ENCODE data around the gene HTN3. TPM values are rescaled to one million over a fixed set of nuclear protein-coding genes. Genes with fewer than 3 reads are reported as not detected.
"Not testable (repeated sequence)": the region's sequence is repeated elsewhere in the genome, so short reads cannot be mapped to it uniquely, and the experiment has no call there.

The HTN3 gene
- total RNA-seq = not detected

- intact Hi-C loops (cut with micrococcal nuclease); ATAC-seq; H3K27ac Mint-ChIP-seq; H3K27me3 Mint-ChIP-seq; H3K9me3 Mint-ChIP-seq; POLR2A ChIA-PET; H3K36me3 Mint-ChIP-seq (ENCODE audit: low read depth); CTCF ChIA-PET; H3K4me1 Mint-ChIP-seq (ENCODE audit: low read depth); H3K4me3 Mint-ChIP-seq; DNase-seq: not testable (repeated sequence)
These were observed at the start of gene HTN3 for GRCh38 chr4:70028159-70028558. TSS of gene HTN3 (plus strand) at chr4:70028459. CDS start at chr4:70030741, 2,282 bp downstream.

- Mint-ChIP-seq H3K27me3 (no peaks in the 10 kb centered on the region), H3K4me1 (ENCODE audit: low read depth) (no peaks in the 10 kb centered on the region), H3K36me3 (ENCODE audit: low read depth) (no peaks in the 10 kb centered on the region), H3K4me3 (no peak overlapping the region), H3K9me3 (no peaks in the 10 kb centered on the region), H3K27ac (no peak overlapping the region)
- DNase-seq = no peak
- no peak for ATAC-seq
- ChIA-PET POLR2A (no interaction called here), CTCF (no interaction called here)
- intact Hi-C loops (cut with micrococcal nuclease) = no loop called here
- no peak for TF ChIP-seq CTCF (IDR thresholded peaks at IDR 0.05)
These were observed 44.2 kb upstream of the HTN3 start for GRCh38 chr4:69984030-69984443.

GRCh38 chr4:69986663-69987062 is 41.6 kb upstream of the HTN3 start:
- CTCF ChIA-PET = no interaction called here
- no peak for ATAC-seq
- no peak for TF ChIP-seq CTCF (IDR thresholded peaks at IDR 0.05)
- intact Hi-C loops (cut with micrococcal nuclease) = no loop called here
- no peaks in the 10 kb centered on the region for H3K9me3 Mint-ChIP-seq
- POLR2A ChIA-PET = no interaction called here
- DNase-seq = no peak
- no peaks in the 10 kb centered on the region for H3K4me1 Mint-ChIP-seq (ENCODE audit: low read depth)
- H3K4me3 Mint-ChIP-seq = no peak overlapping the region
- no peaks in the 10 kb centered on the region for H3K27me3 Mint-ChIP-seq
- no peak overlapping the region for H3K27ac Mint-ChIP-seq
- no peaks in the 10 kb centered on the region for H3K36me3 Mint-ChIP-seq (ENCODE audit: low read depth)

GRCh38 chr4:69991016-69991415 is 37.2 kb upstream of the HTN3 start:
- no peaks in the 10 kb centered on the region for H3K27me3 Mint-ChIP-seq
- no peak for TF ChIP-seq CTCF (IDR thresholded peaks at IDR 0.05)
- ATAC-seq (no peak), DNase-seq (no peak)
- CTCF ChIA-PET = no interaction called here
- no peaks in the 10 kb centered on the region for H3K9me3 Mint-ChIP-seq
- H3K4me1 Mint-ChIP-seq (ENCODE audit: low read depth) = no peaks in the 10 kb centered on the region
- intact Hi-C loops (cut with micrococcal nuclease) = no loop called here
- POLR2A ChIA-PET = no interaction called here
- no peak overlapping the region for H3K27ac Mint-ChIP-seq
- no peak overlapping the region for H3K4me3 Mint-ChIP-seq
- H3K36me3 Mint-ChIP-seq (ENCODE audit: low read depth) = no peaks in the 10 kb centered on the region

- DNase-seq (no peak), ATAC-seq (no peak)
- Mint-ChIP-seq H3K4me1 (ENCODE audit: low read depth) (no peaks in the 10 kb centered on the region), H3K9me3 (no peaks in the 10 kb centered on the region), H3K36me3 (ENCODE audit: low read depth) (no peaks in the 10 kb centered on the region), H3K27me3 (no peaks in the 10 kb centered on the region), H3K4me3 (no peak overlapping the region), H3K27ac (no peak overlapping the region)
- ChIA-PET CTCF (no interaction called here), POLR2A (no interaction called here)
- intact Hi-C loops (cut with micrococcal nuclease) = no loop called here
- no peak for TF ChIP-seq CTCF (IDR thresholded peaks at IDR 0.05)
These were observed 33.5 kb upstream of the HTN3 start for GRCh38 chr4:69994782-69995181.

- no peaks in the 10 kb centered on the region for H3K4me1 Mint-ChIP-seq (ENCODE audit: low read depth)
- H3K36me3 Mint-ChIP-seq (ENCODE audit: low read depth) = no peaks in the 10 kb centered on the region
- no peaks in the 10 kb centered on the region for H3K9me3 Mint-ChIP-seq
- no peak for TF ChIP-seq CTCF (IDR thresholded peaks at IDR 0.05)
- ChIA-PET CTCF (no interaction called here), POLR2A (no interaction called here)
- DNase-seq = no peak
- no peak within 1 kb of the TSS for H3K27ac Mint-ChIP-seq
- intact Hi-C loops (cut with micrococcal nuclease) = no loop called here
- no peak within 1 kb of the TSS for H3K4me3 Mint-ChIP-seq
- no peak for ATAC-seq
- no peaks in the 10 kb centered on the region for H3K27me3 Mint-ChIP-seq
These were observed 32.7 kb upstream of the HTN3 start, which contains the start of gene STATH for GRCh38 chr4:69995526-69996016. TSS of gene STATH (plus strand) at chr4:69995966. CDS start at chr4:69998438, 2,472 bp downstream.

Data from activated CD8-positive, alpha-beta T cell treated with anti-CD3 and anti-CD28 coated beads for 36 hours (primary cell).